H9 (cell line): Measurements from ENCODE around the gene NEK11. TPM values are rescaled to one million over a fixed set of nuclear protein-coding genes. Genes with fewer than 3 reads are reported as not detected.

Experiments used
- DNase-seq: peaks from one replicate; pipeline ENCODE4 v3.0.0-alpha.2; 2017
- H2AFZ ChIP-seq: one replicate; pipeline ENCODE4 v1.6.1; 2013; ENCODE audit warnings: mild to moderate bottlenecking, low read length, control low read depth, moderate library complexity
- H2AK5ac ChIP-seq: 2 replicates; pipeline ENCODE4 v1.6.1; 2013; ENCODE audit warnings: low read length, control low read depth, mixed read lengths; ENCODE audit not compliant: insufficient read length
- H2BK120ac ChIP-seq: one replicate; pipeline ENCODE4 v1.6.1; 2013; ENCODE audit warnings: low read depth, mild to moderate bottlenecking, low read length, control low read depth, inconsistent platforms; ENCODE audit not compliant: poor library complexity, severe bottlenecking
- H2BK12ac ChIP-seq: 2 replicates; pipeline ENCODE4 v1.6.1; 2013; ENCODE audit warnings: low read length, control low read depth, mixed read lengths, low read depth; ENCODE audit not compliant: insufficient read length
- H2BK15ac ChIP-seq: 2 replicates; pipeline ENCODE4 v1.6.1; 2013; ENCODE audit warnings: low read depth, low read length, control low read depth
- H2BK20ac ChIP-seq: one replicate; pipeline ENCODE4 v1.6.1; 2013; ENCODE audit warnings: low read depth, mild to moderate bottlenecking, low read length, control low read depth, inconsistent platforms; ENCODE audit not compliant: poor library complexity, severe bottlenecking
- H2BK5ac ChIP-seq: 2 replicates; pipeline ENCODE4 v1.6.1; 2013; ENCODE audit warnings: low read length, control low read depth, mixed read lengths; ENCODE audit not compliant: insufficient read length
- H3K14ac ChIP-seq: 2 replicates; pipeline ENCODE4 v1.6.1; 2013; ENCODE audit warnings: low read length, control low read depth; ENCODE audit not compliant: insufficient read depth
- H3K18ac ChIP-seq: 2 replicates; pipeline ENCODE4 v1.6.1; 2013; ENCODE audit warnings: low read depth, mild to moderate bottlenecking, mixed read lengths, low read length, control low read depth; ENCODE audit not compliant: insufficient read length
- H3K23ac ChIP-seq: 2 replicates; pipeline ENCODE4 v1.6.1; 2013; ENCODE audit warnings: low read length, control low read depth, mixed read lengths, low read depth; ENCODE audit not compliant: insufficient read length
- H3K23me2 ChIP-seq: 2 replicates; pipeline ENCODE4 v1.6.1; 2013; ENCODE audit warnings: low read depth, mild to moderate bottlenecking, mixed read lengths, low read length, control low read depth; ENCODE audit not compliant: insufficient read length, poor library complexity, severe bottlenecking
- H3K27ac ChIP-seq: 2 replicates; pipeline ENCODE4 v1.5.1; 2013; ENCODE audit warnings: low read length, control low read depth, mixed read lengths, low read depth; ENCODE audit not compliant: insufficient read length
- H3K27me3 ChIP-seq: 2 replicates; pipeline ENCODE4 v1.6.1; 2013; ENCODE audit warnings: low read length, control low read depth, inconsistent platforms; ENCODE audit not compliant: insufficient read depth
- H3K4ac ChIP-seq: 2 replicates; pipeline ENCODE4 v1.6.1; 2013; ENCODE audit warnings: low read depth, mild to moderate bottlenecking, control low read depth, inconsistent platforms, low read length, moderate library complexity
- H3K4me1 ChIP-seq: 2 replicates; pipeline ENCODE4 v1.6.1; 2013; ENCODE audit warnings: low read length, control low read depth, inconsistent platforms; ENCODE audit not compliant: insufficient read depth
- H3K4me2 ChIP-seq: 2 replicates; pipeline ENCODE4 v1.6.1; 2013; ENCODE audit warnings: low read length, control low read depth, mixed read lengths; ENCODE audit not compliant: insufficient read length, insufficient read depth
- H3K56ac ChIP-seq: 2 replicates; pipeline ENCODE4 v1.6.1; 2013; ENCODE audit warnings: low read depth, mild to moderate bottlenecking, mixed read lengths, low read length, control low read depth; ENCODE audit not compliant: insufficient read length
- H3K79me1 ChIP-seq: 2 replicates; pipeline ENCODE4 v1.6.1; 2013; ENCODE audit warnings: low read depth, mild to moderate bottlenecking, moderate library complexity, low read length, control low read depth, inconsistent platforms; ENCODE audit not compliant: insufficient read depth, poor library complexity, severe bottlenecking
- H3K79me2 ChIP-seq: 2 replicates; pipeline ENCODE4 v1.6.1; 2013; ENCODE audit warnings: low read length, control low read depth, inconsistent platforms; ENCODE audit not compliant: insufficient read depth
- H3K9ac ChIP-seq: 2 replicates; pipeline ENCODE4 v1.6.1; 2013; ENCODE audit warnings: low read length, control low read depth, mixed read lengths; ENCODE audit not compliant: insufficient read length; ENCODE audit errors: extremely low read depth
- H3K9me3 ChIP-seq: one replicate; pipeline ENCODE4 v1.6.1; 2013; ENCODE audit warnings: low read depth, low read length, inconsistent platforms; ENCODE audit not compliant: control insufficient read depth
- H3T11ph ChIP-seq: one replicate; pipeline ENCODE4 v1.6.1; 2013; ENCODE audit warnings: mild to moderate bottlenecking, low read length, control low read depth, inconsistent platforms
- H4K20me1 ChIP-seq: one replicate; pipeline ENCODE4 v1.6.1; 2013; ENCODE audit not compliant: control insufficient read depth, insufficient read length, insufficient read depth
- H4K5ac ChIP-seq: 2 replicates; pipeline ENCODE4 v1.6.1; 2013; ENCODE audit warnings: low read depth, mild to moderate bottlenecking, mixed read lengths, low read length, control low read depth; ENCODE audit not compliant: insufficient read length
- H4K8ac ChIP-seq: replicated peaks from 2 replicates; pipeline ENCODE4 v1.6.1; 2013; ENCODE audit warnings: low read length, control low read depth, mixed read lengths, low read depth; ENCODE audit not compliant: insufficient read length
- H4K91ac ChIP-seq: 2 replicates; pipeline ENCODE4 v1.6.1; 2013; ENCODE audit warnings: low read depth, mild to moderate bottlenecking, moderate library complexity, mixed read lengths, low read length, control low read depth; ENCODE audit not compliant: insufficient read length
- H3K27ac Mint-ChIP-seq, 3 experiments: 2 replicates in 2 of 3; 3 replicates in 1 of 3; pipeline ENCODE4 v1.8.0; 2020 to 2021; ENCODE audit warnings: mixed read lengths in 3 of 3, mild to moderate bottlenecking in 1 of 3, moderate library complexity in 1 of 3
- H3K27me3 Mint-ChIP-seq: 2 replicates; pipeline ENCODE4 v1.8.0; 2021; ENCODE audit warnings: low read depth, mild to moderate bottlenecking, moderate library complexity, mixed read lengths
- H3K36me3 Mint-ChIP-seq, 3 experiments: 2 replicates in 2 of 3; 3 replicates in 1 of 3; pipeline ENCODE4 v1.8.0; 2020 to 2021; ENCODE audit warnings: low read depth in 3 of 3, mixed read lengths in 3 of 3; ENCODE audit not compliant: insufficient read depth in 1 of 3
- H3K4me1 Mint-ChIP-seq, 2 experiments: 2 replicates each; pipeline ENCODE4 v1.8.0; 2020; ENCODE audit warnings: mixed read lengths in 2 of 2
- H3K4me3 Mint-ChIP-seq, 2 experiments: 2 replicates in 1 of 2; 3 replicates in 1 of 2; pipeline ENCODE4 v1.8.0; 2020 to 2021; ENCODE audit warnings: mild to moderate bottlenecking in 2 of 2, mixed read lengths in 2 of 2, moderate library complexity in 1 of 2
- H3K9me3 Mint-ChIP-seq, 2 experiments: 2 replicates in 1 of 2; 3 replicates in 1 of 2; pipeline ENCODE4 v1.8.0; 2020; ENCODE audit warnings: mild to moderate bottlenecking in 2 of 2, mixed read lengths in 2 of 2, moderate library complexity in 1 of 2
- CTCF ChIP-seq: fragments of 200-600 bp; sonication (generic); conservative IDR thresholded peaks from 3 replicates; pipeline ENCODE4 v1.8.0; 2021; ENCODE audit warnings: antibody characterized with exemption, mild to moderate bottlenecking
- WGBS: extraction: QIAGEN DNeasy Blood & Tissue Kit; methylation state at CpG from one replicate; pipeline ENCODE4 v1.1.7; 2013; ENCODE audit warnings: missing lambda C conversion rate, low lambda C conversion rate, mixed read lengths; ENCODE audit not compliant: insufficient read length; ENCODE audit errors: extremely low coverage; 5-methylcytosine and 5-hydroxymethylcytosine counted together
- total RNA-seq: library from RNA; stranded (reverse); gene quantifications from 2 replicates; pipeline ENCODE4 v1.2.1, GENCODE V29; 2021

The NEK11 gene
- total RNA-seq, 1 experiment from 2014 or later: 2.5 TPM

- Histone ChIP-seq H4K8ac (no peak overlapping the region), H3K4ac (no peak overlapping the region), H3K23ac (no peak overlapping the region), H2BK120ac (no peak overlapping the region), H3K18ac (no peak overlapping the region), H3K79me2 (no peaks in the 10 kb centered on the region), H3K14ac (no peak overlapping the region), H3K23me2 (peaks cover 3% of the 10 kb centered on the region), H3K9ac (no peak overlapping the region), H3K4me2 (no peak overlapping the region), H2BK5ac (no peak overlapping the region), H2BK20ac (no peak overlapping the region), H3K4me1 (no peaks in the 10 kb centered on the region), H3K27ac (no peak overlapping the region), H2AK5ac (no peak overlapping the region), H3K27me3 (no peaks in the 10 kb centered on the region), H3T11ph (no peak overlapping the region), H2BK15ac (no peak overlapping the region), H3K9me3 (no peaks in the 10 kb centered on the region), H4K5ac (no peak overlapping the region), H3K56ac (no peak overlapping the region), H4K20me1 (no peaks in the 10 kb centered on the region), H2AFZ (no peak overlapping the region), H3K79me1 (peaks cover 3% of the 10 kb centered on the region), H2BK12ac (no peak overlapping the region), H4K91ac (no peak overlapping the region)
- H3K27ac Mint-ChIP-seq: no peak overlapping the region
- WGBS: no CpG with 5 or more reads among the region's 6 CpGs
- no peaks in the 10 kb centered on the region for H3K27me3 Mint-ChIP-seq
- DNase-seq: no peak
- no peaks in the 10 kb centered on the region for H3K9me3 Mint-ChIP-seq
- TF ChIP-seq CTCF: no peak
- H3K4me1 Mint-ChIP-seq: peaks cover 16 to 20% of the 10 kb centered on the region in 2 experiments
- peaks cover 23 to 42% (median 27%) of the 10 kb centered on the region in 3 experiments for H3K36me3 Mint-ChIP-seq
- no peak overlapping the region; a peak in 1 of 5 replicates for H3K4me3 Mint-ChIP-seq
Observed at GRCh38 chr3:131386429-131387165, 359.9 kb downstream of the NEK11 start.
